Measurements from ENCODE around the gene DNAH10. TPM values are rescaled to one million over a fixed set of nuclear protein-coding genes. Genes with fewer than 3 reads are reported as not detected.

The DNAH10 gene
- total RNA-seq, 1 experiment from 2014 or later = 0.09 TPM

GRCh38 chr12:123902821-123903220, 140.7 kb downstream of the DNAH10 start (continued):
- no peak for TF ChIP-seq CTCF (IDR thresholded peaks at IDR 0.05)
- TF ChIP-seq E2F1 (CRISPR knock-in tag; IDR thresholded peaks at IDR 0.05) = no peak
- no peak for TF ChIP-seq ZNF281 (CRISPR knock-in tag; IDR thresholded peaks at IDR 0.05)
- no peak for TF ChIP-seq TEAD4 (CRISPR knock-in tag; IDR thresholded peaks at IDR 0.05)
- TF ChIP-seq IRF1 (CRISPR knock-in tag; IDR thresholded peaks at IDR 0.05) = no peak
- no peak for TF ChIP-seq ATF1 (CRISPR knock-in tag; IDR thresholded peaks at IDR 0.05)

GRCh38 chr12:123903301-123904065, 141.4 kb downstream of the DNAH10 start:
- Mint-ChIP-seq H3K36me3 (no peaks in the 10 kb centered on the region; the same call in 1 of the 2 replicates), H3K4me3 (no peak overlapping the region), H3K27me3 (ENCODE audit: low read depth) (peaks cover 13% of the 10 kb centered on the region), H3K27ac (no peak overlapping the region), H3K9me3 (peaks cover 16% of the 10 kb centered on the region), H3K4me1 (peaks cover 8% of the 10 kb centered on the region)
- DNase-seq (ENCODE audit: low spot score) = no peak
- CTCF ChIA-PET = interaction anchor here (0.5 to 1.0 kb wide), 5 partner anchors 36 to 1135 kb away, joined by 3 to 4 read pairs (median 3); no protein-coding TSS in a partner anchor
- no peak for ATAC-seq
- TF ChIP-seq ERG (CRISPR knock-in tag; IDR thresholded peaks at IDR 0.05) (no peak), RORB (CRISPR knock-in tag; IDR thresholded peaks at IDR 0.05) (no peak), CDX4 (CRISPR knock-in tag; IDR thresholded peaks at IDR 0.05; ENCODE audit: borderline replicate concordance) (no peak), NFE2L1 (CRISPR knock-in tag; IDR thresholded peaks at IDR 0.05) (no peak), SMAD3 (CRISPR knock-in tag; IDR thresholded peaks at IDR 0.05; ENCODE audit: borderline replicate concordance) (no peak), KAT7 (CRISPR knock-in tag; IDR thresholded peaks at IDR 0.05; ENCODE audit: borderline replicate concordance) (no peak), E2F5 (CRISPR knock-in tag; IDR thresholded peaks at IDR 0.05) (no peak), PRRX2 (CRISPR knock-in tag; IDR thresholded peaks at IDR 0.05) (no peak)
- POLR2A ChIA-PET = no interaction called here
